COLO668 (cell line): ENCODE data around the gene MORC1.

Experiments
- DNase-seq: peaks from one replicate; lab custom pipeline; 2025; ENCODE audit not compliant: unreplicated experiment; lab: John Stamatoyannopoulos, UW

The MORC1 gene

DNA sequence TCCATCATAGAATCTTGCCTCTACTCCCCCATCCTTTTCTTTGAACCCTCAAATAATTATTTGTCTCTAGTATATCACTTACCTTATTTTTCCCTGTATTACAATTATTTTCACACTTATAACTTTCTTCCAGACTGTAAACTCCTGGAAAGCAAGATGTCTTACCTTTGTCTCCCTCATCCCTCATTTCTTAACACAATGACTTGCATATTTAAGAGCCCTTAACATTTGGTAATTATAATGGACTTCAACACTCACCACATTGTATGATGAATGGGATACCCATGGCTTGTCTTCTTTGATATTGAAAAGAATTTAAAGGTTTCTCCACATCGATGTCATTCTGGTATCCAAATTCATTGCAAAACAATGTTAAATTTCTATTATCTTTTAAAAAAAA is 82.9 kb downstream of the MORC1 start:
- no peak for DNase-seq

DNA sequence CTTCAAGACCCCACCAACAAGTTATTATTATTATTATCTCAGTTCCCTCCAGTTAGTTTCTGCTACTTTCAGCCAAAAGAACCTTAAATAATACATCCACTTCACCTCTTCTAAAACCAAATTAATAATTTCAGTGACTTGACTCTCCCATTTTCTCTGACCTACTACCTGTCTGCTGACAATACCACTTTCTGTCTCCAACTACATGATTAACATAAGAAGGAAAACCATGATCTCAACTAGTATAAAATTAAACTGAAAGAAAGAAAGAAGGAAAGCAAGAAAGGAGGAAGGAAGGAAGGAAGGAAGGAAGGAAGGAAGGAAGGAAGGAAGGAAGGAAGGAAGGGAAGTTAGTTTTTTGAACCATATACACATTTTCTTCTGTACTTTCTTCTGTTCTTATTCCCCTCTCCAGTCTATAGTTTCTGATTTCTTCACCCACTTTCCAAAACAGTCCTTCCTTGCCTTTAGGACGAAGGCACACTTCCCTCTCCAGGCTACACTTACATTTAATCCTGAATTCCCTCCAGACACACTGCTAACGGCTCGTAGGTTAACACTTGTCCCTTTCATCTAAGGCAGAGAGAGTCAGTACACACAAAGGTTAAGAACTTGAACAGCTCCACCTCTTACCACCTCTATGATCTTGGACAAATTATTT is 84.8 kb downstream of the MORC1 start:
- no peak for DNase-seq

GRCh38 chr3:109028753-109029152 is 89.2 kb downstream of the MORC1 start:
- no peak for DNase-seq

DNA sequence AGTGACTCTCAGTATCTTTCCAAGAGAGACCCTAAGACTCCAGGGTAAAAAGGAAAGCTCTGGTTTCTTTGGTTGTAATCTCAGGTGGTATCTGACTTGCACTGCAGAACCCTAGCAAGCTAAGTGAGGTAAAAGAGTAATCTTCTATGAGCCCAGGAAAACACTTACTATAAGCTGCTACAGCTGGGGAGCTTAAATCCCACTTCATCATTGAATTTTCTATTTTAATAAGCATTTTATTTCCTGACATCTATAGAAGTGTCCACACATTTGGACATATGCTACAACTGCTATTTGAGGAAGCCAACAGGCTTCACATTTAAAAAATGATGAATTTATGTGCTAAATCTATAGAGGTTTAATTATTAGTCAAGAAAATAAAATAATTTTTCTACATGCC is 91.1 kb downstream of the MORC1 start:
- no peak for DNase-seq

- no peak for DNase-seq
These were observed 92.0 kb downstream of the MORC1 start for GRCh38 chr3:109025896-109026295.

DNA sequence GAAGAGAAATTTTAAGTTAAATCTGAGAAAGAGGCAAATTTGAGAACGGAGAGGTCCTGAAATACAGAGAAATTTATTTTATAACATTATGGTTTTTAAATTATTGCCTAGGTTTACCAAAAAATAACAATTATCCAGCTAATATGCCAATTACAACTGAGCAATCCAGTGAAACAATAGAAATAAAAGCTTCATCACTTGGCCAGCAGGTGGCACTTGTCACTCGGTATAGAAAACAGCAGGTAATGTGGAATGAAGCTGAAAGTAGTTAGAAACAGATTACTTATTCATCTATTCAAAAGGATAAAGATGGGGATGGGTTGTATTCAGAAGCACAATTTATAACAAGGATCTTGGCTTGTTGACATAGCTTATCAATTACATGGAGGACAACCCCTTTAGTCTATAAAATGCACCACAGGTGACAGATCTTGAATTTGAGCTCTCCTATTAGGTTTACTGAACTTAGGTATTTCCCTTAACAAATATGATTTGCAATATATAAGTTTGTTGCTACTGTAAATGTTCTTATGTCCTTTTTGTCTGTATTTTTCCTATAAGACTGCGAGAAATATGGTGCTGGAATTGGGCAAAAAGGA is 94.2 kb downstream of the MORC1 start:
- peak; percentile 25 for DNase-seq

DNA sequence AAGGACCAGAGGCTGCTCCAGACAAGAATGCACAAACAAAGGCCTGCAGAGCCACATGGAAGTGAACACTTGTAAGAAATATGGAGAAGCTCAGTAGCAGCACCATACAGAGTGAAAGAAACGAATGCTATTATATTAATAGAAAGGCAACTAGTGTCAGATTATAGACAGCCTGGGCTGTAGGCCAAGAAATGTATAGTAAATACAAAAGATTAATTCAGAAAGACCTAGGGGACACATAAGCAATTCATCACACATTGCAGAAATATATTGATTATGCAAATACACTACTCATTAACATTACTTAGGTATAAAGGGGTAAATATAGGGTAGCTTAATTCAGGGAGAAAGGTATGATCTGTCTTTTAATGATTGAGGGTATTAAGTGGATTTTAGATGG is 94.8 kb downstream of the MORC1 start:
- no peak for DNase-seq

- no peak for DNase-seq
These were observed 96.4 kb downstream of the MORC1 start for GRCh38 chr3:109021556-109021955.

DNA sequence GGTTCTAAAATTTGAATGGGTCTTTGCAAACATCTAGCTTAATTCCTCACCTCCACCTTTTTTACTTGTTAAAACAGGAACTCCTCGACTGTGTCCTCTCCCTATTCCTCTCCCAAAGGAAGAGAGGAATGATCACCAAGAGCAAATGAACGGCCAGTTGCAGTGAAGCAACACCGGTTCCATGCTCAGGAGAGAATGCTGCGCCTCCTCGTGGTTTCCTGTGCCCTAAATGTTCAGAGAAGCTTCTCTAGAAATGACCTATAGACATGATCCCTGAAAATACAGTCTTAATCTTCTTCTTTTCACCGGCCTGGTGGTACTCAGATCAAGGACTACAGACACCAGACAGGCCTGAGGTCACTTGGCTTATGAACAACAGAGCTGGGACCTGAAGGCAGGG is 99.1 kb downstream of the MORC1 start:
- no peak for DNase-seq

GRCh38 chr3:109005443-109005842 is 112.5 kb downstream of the MORC1 start:
- DNase-seq, result no peak

GRCh38 chr3:108998436-108998835 is 119.5 kb downstream of the MORC1 start:
- no peak for DNase-seq

- DNase-seq, result no peak
These were observed 132.1 kb downstream of the MORC1 start for GRCh38 chr3:108985844-108986243.

GRCh38 chr3:108983051-108983450 is 134.9 kb downstream of the MORC1 start:
- no peak for DNase-seq

DNA sequence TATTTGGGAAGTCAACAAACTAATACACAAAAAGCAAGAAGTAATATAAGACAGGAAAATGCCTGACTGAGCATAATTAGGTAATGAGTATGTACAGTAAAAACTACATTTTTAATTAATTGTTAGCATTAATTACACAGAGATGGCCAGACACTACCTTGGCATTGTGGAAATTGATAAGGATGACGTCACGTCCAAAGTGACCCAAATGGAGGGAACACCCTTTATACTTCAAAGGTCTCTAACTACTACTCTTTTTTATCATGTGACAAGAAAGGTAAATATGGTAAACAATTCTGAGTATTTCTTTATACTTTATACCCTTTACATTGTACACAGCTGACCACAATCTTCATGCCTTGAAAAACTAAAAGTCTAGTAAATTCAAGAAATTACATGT is 141.9 kb downstream of the MORC1 start:
- DNase-seq, result no peak

DNA sequence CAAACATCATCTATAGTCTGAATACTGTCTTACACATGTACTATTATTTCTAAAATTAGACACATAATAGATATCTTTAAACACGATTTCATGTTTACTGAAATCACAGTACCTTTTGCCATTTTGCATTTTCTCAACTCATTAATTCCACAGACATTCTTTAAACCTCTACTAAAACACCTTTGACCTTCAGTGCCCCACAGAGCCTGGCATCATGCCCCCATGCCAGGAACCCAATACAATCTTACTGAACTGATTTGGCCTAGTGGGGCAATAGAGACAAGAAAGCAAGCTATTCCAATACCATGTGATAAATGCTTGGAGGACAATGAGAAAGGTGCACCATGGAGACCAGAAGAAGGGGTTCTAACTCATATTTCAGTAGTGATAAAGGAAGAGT is 144.9 kb downstream of the MORC1 start:
- DNase-seq, result no peak

DNA sequence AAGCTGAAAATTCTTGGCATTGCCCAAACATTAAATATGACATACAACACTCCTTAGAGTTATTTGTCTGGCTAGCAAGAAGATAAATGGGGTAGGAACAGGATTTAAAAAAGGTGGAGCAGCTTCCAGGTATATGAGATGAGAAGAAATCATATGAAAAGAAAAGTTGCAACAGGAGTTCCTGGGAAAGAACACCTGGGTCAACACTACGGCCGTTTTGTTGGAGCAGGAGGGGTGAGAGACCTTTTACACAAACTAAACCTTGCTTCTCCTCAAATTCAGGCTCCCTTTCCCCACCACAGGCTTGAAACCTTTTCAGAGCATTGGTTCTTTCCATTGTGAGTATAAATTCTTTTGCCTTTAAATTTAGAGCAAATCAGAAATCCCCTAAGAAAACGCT is 145.5 kb downstream of the MORC1 start:
- DNase-seq, result no peak

GRCh38 chr3:108970561-108970960 is 147.4 kb downstream of the MORC1 start:
- DNase-seq, result no peak

DNA sequence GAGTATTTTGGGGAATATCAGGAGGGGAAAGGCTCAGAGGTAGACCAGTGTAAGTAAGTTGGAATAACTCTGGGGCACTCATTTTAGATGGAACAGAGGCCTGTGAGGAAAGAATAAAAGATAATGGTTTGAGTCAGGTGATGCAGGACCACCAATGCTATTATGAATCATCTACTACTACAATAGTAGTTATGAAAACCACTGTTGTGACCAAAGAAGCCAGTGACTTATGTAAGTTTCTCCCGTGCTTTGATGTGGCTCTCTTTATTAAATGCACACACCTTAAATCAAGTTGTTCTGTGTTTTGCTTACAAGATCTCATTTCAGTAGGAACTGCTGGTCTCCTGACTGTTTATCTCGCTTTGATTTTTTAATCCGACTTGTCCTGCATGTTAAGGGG is 151.2 kb downstream of the MORC1 start:
- DNase-seq, result no peak

- DNase-seq, result no peak
These were observed 158.9 kb downstream of the MORC1 start for GRCh38 chr3:108959017-108959416.

GRCh38 chr3:108953700-108954099 is 164.2 kb downstream of the MORC1 start, which contains the start of gene GUCA1C:
Gene GUCA1C (minus strand): TSS chr3:108953879. CDS start chr3:108953762, 117 bp downstream.
- no peak for DNase-seq

DNA sequence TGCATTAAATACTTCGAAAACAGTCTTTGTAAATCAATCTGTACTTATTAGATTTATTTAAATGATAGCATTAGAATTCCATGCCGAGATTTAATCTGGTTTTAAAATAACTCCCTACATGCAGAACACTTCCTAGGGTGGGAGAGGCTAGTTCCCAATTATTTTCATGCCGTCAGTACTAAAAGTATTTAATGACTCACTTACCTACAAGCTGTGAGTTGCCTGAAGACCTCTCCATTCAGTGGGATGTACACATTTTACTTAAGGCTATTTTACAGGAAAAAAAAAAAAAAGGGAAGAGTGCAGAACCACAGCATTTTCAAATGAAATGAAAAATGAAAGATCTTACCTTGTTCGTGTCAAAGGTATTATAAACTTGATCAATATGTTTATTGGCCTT is 164.7 kb downstream of the MORC1 start:
- DNase-seq, result no peak

DNA sequence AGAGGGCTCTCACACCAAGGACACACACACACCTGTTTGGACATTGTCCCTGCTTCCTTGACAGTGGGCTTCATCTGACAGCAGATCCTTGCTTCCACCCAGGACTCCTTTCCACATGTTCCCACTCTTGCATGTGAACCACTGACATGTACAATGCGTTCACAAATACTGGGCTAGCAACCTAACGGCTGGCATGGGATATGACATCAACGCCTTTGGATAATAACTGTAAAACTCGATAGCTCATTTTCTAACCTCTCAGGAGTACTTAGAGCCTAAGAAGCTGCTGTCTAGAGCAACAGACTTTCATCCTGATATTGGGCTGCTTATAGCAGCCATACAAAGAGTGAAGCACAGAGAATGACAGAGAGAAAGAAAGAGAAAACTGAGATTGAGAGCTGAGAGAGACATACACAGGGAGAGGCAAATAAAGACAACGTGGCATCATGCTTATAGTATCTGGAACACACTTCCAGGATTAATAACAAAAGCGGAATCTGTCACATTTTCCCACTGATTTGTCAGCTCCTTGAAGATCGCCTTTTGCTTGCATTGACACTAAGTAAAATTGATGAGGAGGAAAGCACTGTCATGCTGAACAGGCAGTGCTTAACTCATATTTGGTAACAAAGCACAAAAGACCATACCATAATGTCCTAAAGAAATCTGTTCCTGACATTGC is 166.0 kb downstream of the MORC1 start:
- no peak for DNase-seq
